Thyroid gland (tissue), 4 donors: ENCODE results near the gene LRRC28.

Experiments
- POLR2A ChIP-seq, 2 donors: fragments of 450-650 bp; IDR thresholded peaks; one replicate each; pipeline ENCODE4 v1.6.1; 2017; ENCODE audit warnings: antibody characterized with exemption in 2 of 2, mild to moderate bottlenecking in 2 of 2, moderate library complexity in 1 of 2
- TF ChIP-seq, protein P1 (sequence below), 6 experiments: fragments of 200-600 bp in 3 of 6; fragments of 450-650 bp in 3 of 6; sonication (generic) in 3 of 6; IDR thresholded peaks; one replicate each; pipeline ENCODE4 v1.5.1; 2016 to 2019; ENCODE audit warnings: antibody characterized with exemption in 6 of 6, mild to moderate bottlenecking in 2 of 6, inconsistent platforms in 1 of 6, moderate library complexity in 1 of 6

- TF ChIP-seq, protein P1, sequence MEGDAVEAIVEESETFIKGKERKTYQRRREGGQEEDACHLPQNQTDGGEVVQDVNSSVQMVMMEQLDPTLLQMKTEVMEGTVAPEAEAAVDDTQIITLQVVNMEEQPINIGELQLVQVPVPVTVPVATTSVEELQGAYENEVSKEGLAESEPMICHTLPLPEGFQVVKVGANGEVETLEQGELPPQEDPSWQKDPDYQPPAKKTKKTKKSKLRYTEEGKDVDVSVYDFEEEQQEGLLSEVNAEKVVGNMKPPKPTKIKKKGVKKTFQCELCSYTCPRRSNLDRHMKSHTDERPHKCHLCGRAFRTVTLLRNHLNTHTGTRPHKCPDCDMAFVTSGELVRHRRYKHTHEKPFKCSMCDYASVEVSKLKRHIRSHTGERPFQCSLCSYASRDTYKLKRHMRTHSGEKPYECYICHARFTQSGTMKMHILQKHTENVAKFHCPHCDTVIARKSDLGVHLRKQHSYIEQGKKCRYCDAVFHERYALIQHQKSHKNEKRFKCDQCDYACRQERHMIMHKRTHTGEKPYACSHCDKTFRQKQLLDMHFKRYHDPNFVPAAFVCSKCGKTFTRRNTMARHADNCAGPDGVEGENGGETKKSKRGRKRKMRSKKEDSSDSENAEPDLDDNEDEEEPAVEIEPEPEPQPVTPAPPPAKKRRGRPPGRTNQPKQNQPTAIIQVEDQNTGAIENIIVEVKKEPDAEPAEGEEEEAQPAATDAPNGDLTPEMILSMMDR (IDR thresholded peaks at IDR 0.05) = no peak
- TF ChIP-seq POLR2A (IDR thresholded peaks at IDR 0.05) = no peak
Observed at GRCh38 chr15:99406716-99407487, 155.6 kb downstream of the LRRC28 start.
